WTC11 (cell line): ENCODE data around the gene GLO1.

Experiments used
- FOXJ3 ChIP-seq: sonication (generic); formaldehyde crosslinking; IDR thresholded peaks from 2 replicates; pipeline ENCODE4 v1.9.0; 2021; ENCODE audit warnings: missing genetic modification reagents, mild to moderate bottlenecking, borderline replicate concordance
- ZNF121 ChIP-seq: sonication (generic); formaldehyde crosslinking; IDR thresholded peaks from 2 replicates; pipeline ENCODE4 v1.8.0; 2023; ENCODE audit warnings: missing genetic modification reagents
- ZNF317 ChIP-seq: sonication (generic); formaldehyde crosslinking; IDR thresholded peaks from 2 replicates; pipeline ENCODE4 v1.8.1; 2023; ENCODE audit warnings: low read depth, mild to moderate bottlenecking, moderate library complexity, missing genetic modification reagents, borderline replicate concordance
- ZNF423 ChIP-seq: fragments of 250-450 bp; sonication (Bioruptor Pico); IDR thresholded peaks from 2 replicates; pipeline ENCODE4 v2.1.2; 2022; ENCODE audit warnings: mild to moderate bottlenecking, moderate library complexity
- TF ChIP-seq, protein P1 (sequence below): sonication (generic); formaldehyde crosslinking; IDR thresholded peaks from 2 replicates; pipeline ENCODE4 v1.8.0; 2022; ENCODE audit warnings: missing genetic modification reagents
- TF ChIP-seq, protein P2 (sequence below): fragments of 200-600 bp; IDR thresholded peaks from 2 replicates; pipeline ENCODE4 v1.8.0; 2022; ENCODE audit warnings: antibody characterized with exemption
- TF ChIP-seq, protein P3 (sequence below): sonication (generic); formaldehyde crosslinking; IDR thresholded peaks from 2 replicates; pipeline ENCODE4 v1.8.1; 2022; ENCODE audit warnings: low read depth, missing genetic modification reagents, borderline replicate concordance

DNA sequence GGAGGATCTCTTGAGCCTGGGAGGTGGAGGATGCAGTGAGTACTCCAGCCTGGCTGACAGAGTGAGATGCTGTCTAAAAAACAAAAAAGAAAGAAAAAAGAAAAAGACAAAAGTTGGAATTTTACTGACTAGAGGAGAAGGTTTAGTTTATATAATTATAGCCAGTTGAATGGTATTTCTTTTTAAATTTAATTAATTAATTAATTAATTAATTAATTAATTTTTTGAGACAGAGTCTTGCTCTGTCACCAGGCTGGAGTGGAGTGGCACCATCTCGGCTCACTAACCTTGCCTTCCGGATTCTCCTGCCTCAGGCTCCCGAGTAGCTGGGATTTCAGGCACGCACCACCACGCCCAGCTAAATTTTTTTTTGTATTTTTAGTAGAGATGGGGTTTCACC is 20.8 kb upstream of the GLO1 start:
- no peak for TF ChIP-seq ZNF121
- no peak for TF ChIP-seq FOXJ3 (CRISPR knock-in tag)
- TF ChIP-seq, protein P1, sequence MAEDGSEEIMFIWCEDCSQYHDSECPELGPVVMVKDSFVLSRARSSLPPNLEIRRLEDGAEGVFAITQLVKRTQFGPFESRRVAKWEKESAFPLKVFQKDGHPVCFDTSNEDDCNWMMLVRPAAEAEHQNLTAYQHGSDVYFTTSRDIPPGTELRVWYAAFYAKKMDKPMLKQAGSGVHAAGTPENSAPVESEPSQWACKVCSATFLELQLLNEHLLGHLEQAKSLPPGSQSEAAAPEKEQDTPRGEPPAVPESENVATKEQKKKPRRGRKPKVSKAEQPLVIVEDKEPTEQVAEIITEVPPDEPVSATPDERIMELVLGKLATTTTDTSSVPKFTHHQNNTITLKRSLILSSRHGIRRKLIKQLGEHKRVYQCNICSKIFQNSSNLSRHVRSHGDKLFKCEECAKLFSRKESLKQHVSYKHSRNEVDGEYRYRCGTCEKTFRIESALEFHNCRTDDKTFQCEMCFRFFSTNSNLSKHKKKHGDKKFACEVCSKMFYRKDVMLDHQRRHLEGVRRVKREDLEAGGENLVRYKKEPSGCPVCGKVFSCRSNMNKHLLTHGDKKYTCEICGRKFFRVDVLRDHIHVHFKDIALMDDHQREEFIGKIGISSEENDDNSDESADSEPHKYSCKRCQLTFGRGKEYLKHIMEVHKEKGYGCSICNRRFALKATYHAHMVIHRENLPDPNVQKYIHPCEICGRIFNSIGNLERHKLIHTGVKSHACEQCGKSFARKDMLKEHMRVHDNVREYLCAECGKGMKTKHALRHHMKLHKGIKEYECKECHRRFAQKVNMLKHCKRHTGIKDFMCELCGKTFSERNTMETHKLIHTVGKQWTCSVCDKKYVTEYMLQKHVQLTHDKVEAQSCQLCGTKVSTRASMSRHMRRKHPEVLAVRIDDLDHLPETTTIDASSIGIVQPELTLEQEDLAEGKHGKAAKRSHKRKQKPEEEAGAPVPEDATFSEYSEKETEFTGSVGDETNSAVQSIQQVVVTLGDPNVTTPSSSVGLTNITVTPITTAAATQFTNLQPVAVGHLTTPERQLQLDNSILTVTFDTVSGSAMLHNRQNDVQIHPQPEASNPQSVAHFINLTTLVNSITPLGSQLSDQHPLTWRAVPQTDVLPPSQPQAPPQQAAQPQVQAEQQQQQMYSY (CRISPR knock-in tag), result no peak
- no peak for TF ChIP-seq ZNF423 (CRISPR knock-in tag)
- TF ChIP-seq, protein P2, sequence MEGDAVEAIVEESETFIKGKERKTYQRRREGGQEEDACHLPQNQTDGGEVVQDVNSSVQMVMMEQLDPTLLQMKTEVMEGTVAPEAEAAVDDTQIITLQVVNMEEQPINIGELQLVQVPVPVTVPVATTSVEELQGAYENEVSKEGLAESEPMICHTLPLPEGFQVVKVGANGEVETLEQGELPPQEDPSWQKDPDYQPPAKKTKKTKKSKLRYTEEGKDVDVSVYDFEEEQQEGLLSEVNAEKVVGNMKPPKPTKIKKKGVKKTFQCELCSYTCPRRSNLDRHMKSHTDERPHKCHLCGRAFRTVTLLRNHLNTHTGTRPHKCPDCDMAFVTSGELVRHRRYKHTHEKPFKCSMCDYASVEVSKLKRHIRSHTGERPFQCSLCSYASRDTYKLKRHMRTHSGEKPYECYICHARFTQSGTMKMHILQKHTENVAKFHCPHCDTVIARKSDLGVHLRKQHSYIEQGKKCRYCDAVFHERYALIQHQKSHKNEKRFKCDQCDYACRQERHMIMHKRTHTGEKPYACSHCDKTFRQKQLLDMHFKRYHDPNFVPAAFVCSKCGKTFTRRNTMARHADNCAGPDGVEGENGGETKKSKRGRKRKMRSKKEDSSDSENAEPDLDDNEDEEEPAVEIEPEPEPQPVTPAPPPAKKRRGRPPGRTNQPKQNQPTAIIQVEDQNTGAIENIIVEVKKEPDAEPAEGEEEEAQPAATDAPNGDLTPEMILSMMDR, result no peak
- TF ChIP-seq ZNF317, result no peak
- TF ChIP-seq, protein P3, sequence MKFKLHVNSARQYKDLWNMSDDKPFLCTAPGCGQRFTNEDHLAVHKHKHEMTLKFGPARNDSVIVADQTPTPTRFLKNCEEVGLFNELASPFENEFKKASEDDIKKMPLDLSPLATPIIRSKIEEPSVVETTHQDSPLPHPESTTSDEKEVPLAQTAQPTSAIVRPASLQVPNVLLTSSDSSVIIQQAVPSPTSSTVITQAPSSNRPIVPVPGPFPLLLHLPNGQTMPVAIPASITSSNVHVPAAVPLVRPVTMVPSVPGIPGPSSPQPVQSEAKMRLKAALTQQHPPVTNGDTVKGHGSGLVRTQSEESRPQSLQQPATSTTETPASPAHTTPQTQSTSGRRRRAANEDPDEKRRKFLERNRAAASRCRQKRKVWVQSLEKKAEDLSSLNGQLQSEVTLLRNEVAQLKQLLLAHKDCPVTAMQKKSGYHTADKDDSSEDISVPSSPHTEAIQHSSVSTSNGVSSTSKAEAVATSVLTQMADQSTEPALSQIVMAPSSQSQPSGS (CRISPR knock-in tag), result no peak
